GM18498 (cell line): ENCODE results near the gene TSR3.

Experiments used
- ATAC-seq: cut with Tn5 transposase; IDR thresholded peaks from one replicate; pipeline ENCODE4 v1.9.1; 2021; ENCODE audit warnings: mild to moderate bottlenecking, moderate library complexity; ENCODE audit not compliant: unreplicated experiment

Gene TSR3

DNA sequence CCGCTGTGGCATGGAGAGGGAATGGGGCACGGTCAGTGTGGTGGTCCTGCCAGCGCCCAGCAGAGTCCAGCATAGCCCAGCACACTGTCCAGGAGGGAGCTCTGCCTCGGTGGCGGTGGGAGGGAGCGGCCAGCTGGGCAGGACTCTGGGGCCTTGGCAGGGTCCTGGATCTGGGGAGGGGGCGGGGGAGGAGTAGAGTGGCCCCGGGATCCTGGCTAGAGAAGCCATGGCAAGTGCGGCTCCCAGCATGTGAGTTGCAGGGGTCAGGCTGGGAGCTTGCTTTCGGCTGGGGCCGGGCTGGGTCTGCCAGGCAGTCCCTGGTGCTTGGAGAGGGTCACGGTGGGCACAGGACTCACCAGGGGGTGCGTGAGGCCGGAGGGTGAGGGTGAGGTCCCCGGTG is 3.9 kb upstream of the TSR3 start:
- no peak for ATAC-seq

DNA sequence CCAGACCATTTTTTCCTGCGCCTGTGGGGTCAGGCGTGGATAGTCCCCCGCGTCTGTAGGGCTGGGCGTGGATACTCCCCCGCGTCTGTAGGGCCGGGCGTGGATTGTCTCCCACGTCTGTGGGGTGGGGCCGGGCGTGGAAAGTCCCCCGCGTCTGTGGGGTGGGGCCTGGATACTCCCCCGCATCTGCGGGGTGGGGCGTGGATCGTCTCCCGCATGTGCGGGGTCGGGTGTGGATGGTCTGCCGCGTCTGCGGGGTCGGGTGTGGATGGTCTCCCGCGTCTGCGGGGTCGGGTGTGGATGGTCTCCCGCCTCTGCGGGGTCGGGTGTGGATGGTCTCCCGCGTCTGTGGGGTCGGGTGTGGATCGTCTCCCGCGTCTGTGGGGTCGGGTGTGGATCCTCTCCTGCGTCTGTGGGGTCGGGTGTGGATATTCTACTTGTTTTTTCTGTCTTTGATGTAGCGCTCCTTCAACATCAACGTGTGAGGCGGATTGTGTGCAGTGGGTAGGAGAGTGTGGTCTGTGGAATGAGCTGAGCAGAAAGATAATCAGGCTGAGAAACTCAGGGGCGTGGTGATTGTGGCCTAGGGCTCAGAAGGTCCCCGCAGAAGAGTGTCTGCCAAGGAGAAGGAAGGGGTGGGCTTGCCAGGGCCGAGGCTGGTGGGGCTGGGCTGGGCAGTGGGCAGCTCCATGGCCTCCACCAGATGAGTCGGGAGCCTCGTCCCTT is 3.3 kb upstream of the TSR3 start:
- ATAC-seq: no peak

DNA sequence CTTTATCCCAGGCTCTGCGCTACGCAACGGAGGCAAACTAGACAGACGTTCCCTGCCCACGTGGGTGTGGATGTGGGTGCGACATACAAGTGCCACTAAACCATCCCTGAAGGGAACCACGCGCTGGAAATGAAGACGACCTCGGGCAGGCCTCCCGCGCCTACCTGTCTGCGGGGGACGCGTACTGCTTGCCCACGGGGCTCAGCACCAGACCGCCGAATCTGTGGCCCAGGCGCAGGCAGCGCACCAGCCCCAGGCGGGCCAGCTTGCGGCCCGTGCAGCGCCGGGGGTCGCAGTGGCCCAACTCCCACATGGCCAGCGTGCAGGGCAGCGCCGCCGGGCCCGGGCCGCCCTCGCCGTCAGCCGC is 480 bp downstream of the TSR3 start:
- no peak for ATAC-seq

DNA sequence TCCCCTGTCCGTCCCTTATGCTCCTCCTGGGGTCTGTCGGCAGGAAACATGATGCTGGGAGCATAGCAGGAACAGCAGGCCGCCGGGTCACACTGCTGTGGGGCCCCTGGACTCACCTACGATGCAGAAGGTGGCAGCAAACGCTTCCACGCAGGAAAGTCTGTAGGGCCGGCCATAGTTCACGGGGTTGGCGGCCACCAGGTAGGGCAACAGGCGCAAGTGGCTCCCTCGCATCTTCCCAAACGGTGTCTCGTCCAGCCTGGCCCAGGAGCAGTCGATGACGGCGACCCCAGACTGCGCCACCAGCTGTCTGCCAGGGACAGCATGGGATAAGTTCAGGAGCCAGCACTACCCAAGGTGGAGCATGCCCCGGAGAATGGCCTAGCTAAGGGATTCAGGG is 987 bp downstream of the TSR3 start:
- ATAC-seq: no peak

DNA sequence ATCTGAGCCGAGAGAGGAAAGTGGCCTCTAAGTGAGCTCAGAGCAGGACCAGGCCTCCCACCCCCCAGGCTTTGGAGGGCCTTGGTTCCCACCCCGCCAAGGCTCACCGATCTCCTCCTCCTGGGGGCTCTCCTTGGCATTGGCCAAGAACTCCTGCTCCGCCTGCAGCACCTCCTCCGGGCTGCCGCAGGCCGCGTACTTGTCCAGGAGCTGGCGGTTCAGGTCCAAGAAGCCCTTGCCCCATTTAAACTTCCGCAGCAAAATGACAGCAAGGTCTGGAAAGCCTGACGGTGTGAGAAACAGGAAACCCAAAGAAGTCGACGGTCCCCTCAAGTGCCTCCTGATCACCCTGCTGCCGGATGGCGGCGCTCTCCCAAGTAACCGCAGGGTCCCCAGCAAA is 1.7 kb downstream of the TSR3 start:
- ATAC-seq: no peak

DNA sequence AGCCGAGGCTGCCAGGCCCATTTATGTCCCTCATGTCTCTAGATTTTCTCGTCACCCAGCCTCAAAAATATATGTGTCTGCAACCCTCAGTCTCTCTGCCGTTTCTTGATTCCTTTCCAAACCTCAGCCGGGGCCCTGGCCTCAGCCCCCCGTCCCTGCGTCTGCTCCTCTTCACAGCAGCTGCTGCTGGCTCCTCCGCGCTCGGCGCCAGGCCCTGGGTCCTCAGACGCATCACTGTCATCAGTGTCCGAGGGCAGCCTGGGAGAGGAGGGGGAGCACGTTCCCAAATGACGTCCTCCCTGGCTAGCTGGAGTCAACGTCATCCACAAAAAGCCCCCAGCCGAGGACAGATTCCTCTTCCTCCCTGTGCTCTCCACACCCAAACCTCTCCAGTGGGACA is 2.3 kb downstream of the TSR3 start:
- ATAC-seq: no peak

DNA sequence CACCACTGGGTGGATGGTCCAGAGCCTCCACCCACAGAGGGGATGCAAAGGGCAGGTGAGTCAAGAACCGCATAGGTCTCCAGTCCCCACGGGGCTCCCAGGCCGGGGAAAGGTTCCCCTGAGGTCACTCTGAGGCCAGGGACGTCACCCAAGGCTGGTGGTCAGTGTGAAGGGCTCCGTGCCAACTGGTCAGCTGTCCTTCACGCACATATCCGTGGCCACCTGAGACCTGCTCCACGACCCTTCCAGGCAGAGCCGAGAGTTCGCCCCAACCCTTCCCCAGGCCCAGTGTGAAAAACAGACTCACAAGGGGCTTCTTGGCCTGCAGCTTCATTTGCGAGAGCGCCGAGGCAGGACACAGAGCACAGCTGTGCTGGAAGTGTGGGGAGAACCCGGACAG is 2.8 kb downstream of the TSR3 start:
- ATAC-seq: no peak

DNA sequence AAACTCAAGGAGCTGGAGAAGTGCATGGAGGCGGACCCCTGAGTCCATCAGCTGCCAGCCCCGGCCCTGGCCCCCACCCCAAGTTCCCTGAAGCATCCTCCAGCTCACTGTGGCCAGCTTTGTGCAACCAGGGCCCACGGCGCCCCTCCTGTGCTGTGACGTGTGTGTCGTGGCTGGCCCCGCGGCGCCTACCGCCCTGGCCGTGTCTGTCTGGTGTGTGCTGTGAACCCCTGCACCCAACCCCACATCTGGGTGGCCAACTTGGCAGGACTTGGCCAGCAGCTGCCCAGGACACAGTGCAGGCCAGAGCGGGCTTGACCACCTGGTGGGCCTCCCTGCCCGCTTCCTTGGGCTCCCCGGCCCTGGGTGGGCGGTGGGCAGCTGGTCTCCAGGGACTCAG is 3.2 kb downstream of the TSR3 start:
- ATAC-seq: no peak

DNA sequence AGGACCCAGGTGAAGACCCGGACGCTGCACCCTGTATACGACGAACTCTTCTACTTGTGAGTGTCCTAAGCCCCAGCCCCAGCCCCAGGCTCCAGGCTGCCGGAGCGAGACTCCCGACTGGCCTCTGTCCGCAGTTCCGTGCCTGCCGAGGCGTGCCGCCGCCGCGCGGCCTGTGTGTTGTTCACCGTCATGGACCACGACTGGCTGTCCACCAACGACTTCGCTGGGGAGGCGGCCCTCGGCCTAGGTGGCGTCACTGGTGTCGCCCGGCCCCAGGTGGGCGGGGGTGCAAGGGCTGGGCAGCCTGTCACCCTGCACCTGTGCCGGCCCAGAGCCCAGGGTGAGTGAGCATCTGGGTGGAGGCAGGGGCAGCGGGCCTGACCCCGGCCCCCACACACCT is 3.7 kb downstream of the TSR3 start:
- no peak for ATAC-seq

DNA sequence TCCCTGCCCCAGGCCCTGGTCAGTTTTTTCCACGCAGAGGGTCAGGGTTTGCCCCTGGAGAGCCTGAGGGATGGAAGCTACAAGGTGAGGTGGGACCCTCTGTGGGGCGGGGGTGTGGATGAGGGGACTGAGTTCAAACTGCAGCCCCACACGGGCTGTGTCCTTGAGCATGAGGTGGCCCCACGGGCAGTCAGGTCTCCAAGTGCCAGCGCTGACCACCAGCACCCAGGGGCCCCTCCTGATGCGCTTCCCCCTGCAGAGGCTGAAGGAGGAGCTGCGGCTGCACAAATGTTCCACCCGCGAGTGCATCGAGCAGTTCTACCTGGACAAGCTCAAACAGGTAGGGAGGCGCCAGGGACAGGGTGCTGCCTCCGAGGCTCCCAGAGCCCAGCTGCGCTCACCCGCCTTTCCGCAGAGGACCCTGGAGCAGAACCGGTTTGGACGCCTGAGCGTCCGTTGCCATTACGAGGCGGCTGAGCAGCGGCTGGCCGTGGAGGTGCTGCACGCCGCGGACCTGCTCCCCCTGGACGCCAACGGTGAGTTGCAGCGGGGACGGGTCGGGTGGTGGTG is 4.3 kb downstream of the TSR3 start:
- no peak for ATAC-seq

DNA sequence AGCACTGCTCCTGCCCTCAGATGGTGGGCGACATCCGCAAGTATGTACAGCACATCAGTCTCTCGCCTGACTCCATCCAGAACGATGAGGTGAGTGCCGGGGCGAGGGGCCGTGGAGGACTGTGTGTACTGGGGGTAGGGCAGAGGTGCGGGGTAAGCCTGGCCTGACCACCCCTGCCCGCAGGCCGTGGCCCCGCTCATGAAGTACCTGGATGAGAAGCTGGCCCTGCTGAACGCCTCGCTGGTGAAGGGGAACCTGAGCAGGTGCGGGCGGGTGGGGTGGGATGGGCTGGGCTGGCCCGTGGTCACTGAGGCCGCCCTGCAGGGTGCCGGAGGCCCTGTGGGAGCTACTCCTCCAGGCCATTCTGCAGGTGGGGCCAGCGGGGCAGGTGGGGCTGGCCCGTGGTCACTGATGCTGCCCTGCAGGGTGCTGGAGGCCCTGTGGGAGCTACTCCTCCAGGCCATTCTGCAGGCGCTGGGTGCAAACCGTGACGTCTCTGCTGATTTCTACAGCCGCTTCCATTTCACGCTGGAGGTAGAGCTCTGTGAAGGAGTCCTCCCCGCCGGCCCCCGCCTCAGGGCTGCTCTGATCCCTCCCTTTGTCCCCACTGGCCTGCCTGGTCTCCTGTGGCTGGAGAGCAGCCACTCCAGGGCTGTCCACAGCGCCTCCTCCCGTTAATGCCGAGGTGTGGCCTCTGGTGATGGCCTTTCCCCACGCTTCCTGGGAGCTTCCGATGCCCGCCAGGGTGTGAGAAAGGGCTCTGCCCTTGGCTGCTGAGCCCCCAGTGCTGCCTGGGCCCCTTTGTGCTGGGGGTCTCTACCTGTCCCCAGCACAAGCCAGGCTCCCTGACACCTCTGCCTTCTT is 5.0 kb downstream of the TSR3 start:
- no peak for ATAC-seq

DNA sequence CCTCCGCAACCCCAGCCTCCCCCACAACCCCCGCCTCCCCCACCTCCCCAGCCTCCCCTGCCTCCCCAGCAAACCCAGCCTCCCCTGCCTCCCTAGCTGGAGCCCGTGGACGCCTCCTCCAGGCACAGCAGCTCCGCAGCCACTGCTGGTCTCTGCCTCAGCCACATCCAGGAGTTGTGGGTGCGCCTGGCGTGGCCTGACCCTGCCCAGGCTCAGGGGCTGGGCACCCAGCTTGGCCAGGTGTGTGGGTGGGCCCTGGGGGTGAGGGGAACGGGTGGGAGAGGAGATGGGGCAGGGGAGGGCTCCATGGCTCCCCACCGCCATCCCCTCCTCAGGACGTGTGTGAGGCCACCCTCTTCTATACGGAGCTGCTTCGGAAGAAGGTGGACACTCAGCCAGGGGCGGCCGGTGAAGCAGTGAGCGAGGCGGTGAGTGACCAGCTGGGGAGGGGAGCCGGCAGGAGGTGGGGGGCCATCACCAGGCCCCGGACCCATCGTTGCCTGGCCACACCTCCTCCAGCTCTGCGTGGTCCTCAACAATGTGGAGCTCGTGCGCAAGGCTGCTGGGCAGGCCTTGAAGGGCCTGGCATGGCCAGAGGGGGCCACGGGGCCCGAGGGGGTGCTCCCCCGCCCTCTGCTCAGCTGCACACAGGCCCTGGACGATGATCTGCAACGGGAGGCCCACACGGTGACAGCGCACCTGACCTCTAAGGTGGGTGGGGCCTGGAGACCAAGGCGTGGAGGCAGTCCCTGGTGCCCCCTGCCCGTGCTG is 5.8 kb downstream of the TSR3 start:
- ATAC-seq: no peak

DNA sequence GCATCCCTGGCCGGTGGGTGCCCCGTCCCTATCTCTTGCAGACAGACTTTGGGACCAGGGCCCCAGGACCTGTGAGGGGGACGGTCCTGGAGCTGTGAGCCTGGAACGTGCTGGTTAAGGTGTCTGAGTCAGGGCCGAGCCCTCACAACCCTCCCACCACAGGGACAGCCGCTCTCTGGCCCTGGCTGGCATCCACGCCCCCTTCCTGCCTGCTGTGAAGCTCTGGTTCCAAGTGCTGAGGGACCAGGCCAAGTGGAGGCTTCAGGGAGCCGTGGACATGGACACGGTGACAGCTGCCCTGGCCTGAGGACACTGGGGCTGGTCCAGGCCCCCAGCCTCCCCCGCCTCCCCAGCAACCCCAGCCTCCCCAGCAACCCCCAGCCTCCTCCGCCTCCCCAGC is 6.6 kb downstream of the TSR3 start:
- no peak for ATAC-seq

DNA sequence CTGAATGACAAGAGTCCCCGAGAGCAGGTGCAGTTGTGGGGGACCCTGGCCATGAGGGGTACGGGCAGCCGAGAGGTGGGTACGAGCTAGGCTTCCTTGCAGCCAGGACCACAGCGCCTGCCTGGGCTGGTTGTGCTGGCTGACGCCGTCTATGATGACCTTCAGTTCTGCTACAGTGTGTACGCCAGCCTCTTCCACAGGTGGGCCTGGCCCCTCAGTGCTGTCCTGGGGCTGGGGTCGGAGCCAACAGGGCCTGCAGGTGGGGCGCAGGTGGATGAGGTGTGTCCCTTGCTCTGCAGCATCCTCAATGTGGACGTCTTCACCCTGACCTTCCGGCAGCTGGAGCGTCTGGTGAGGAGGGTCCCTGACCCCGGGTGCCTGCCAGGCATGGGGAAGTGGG is 7.2 kb downstream of the TSR3 start:
- ATAC-seq: no peak

DNA sequence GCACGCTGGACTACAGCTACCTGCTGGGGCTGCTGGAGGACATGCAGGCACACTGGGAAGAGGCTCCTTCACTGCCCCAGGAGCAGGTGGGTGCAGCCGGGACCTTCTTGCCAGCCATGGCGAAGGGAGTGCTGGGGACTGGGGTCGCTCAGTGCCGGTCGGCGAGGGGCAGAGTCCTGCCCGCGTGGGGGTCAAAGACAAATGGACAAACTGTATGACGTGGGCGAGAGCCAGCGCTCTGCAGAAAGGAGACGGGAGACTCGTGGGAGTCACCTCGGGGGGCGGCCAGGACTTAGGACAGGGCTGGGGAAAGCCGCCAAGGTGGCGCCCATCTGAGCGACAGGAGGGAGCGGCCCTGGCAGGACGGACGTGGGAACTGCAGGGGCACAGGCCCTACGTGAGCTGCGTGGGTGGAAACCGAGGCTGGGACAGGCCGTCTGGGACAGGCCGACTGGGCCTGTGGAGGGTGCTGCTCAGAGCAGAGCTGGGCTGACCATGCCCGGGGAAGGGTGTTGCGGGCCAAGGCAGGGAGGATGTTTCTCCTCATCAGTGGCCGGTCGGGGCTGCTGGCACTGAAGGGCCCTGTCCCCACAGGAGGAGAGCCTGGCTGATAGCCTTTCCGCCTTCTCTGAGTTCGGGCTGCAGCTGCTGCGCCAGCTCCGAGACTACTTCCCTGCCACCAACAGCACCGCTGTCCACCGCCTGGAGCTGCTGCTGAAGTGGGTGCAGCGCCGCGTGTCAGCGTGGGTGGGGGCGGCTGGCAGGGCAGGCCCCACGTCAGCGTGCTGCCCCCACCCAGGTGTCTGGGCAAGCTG is 8.0 kb downstream of the TSR3 start:
- ATAC-seq: no peak

DNA sequence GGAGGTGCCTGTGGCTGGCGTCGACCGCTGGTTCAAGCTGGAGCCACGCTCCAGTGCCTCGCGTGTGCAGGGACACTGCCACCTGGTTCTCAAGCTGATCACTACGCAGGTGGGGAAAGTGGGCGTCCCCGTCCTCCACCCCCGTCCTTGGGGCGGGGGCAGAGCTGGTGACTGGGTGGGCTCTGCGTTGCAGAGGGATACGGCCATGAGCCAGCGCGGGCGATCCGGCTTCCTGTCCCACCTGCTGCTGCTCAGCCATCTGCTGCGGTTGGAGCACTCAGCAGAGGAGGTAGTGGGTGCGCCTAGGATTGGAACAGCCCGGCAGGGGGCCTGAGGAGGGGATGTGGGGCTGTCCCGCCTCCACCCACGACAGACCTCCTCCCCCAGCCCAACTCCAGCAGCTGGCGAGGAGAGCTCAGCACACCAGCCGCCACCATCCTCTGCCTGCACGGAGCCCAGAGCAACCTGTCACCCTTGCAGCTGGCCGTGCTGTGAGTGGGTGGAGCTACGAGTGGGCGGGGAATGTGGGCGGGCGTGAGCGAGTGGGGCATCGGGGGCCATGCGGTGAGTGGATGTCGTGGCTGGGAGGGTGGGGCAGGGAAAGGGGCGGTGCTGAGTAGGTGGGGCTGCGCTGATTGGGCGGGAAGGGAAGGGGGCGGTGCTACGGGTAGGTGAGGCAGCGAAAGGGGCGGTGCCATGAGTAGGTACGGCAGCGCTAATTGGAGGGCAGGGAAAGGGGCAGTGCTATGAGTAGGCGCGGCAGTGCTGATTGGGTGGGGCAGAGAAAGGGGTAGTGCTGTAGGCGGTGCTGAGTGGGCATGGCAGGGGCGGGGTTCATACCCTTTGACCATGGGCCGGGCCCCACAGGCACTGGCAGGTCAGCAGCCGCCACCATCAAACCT is 8.9 kb downstream of the TSR3 start:
- peak; percentile 89 for ATAC-seq

DNA sequence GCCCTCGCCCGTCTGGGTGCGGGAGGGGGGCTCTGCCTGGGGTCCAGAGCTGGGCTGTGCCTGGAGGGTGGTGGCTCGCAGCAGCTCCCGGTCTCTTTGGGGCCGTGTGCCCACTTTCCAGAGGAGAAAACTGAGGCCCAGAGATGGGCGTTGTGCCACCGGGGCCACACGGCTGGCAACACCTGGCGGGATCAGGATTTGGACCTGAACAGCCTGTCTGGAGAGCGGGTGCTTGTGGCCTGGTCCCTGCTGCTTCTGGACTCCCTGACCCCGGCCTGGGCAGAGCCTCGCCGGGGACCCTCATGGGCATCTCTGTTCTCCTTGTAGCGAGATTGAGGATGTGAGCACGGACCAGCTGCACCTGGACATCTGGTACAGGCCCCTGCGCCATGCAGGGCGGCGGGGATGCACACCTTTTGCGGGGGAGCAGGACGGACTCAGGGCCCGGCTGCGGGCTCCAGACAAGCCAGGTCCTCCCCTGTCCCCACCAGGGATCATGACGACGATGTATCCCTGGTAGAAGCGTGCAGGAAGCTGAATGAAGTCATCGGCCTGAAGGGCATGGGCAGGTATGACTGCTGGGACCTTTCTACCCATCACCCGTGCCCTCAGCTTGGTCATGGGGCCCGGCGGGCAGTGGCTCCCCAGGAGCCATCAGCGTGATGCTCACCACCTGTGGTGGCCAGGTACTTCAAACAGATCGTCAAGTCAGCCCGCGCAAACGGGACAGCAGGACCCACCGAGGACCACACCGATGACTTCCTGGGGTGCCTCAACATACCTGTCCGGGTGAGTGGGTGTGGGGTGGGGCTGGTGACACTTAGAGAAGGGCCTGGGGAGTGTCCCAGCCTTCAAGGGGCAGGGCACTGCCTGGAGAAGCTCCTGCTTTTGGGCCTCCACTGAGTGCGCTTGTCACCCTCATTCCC is 9.9 kb downstream of the TSR3 start:
- no peak for ATAC-seq

DNA sequence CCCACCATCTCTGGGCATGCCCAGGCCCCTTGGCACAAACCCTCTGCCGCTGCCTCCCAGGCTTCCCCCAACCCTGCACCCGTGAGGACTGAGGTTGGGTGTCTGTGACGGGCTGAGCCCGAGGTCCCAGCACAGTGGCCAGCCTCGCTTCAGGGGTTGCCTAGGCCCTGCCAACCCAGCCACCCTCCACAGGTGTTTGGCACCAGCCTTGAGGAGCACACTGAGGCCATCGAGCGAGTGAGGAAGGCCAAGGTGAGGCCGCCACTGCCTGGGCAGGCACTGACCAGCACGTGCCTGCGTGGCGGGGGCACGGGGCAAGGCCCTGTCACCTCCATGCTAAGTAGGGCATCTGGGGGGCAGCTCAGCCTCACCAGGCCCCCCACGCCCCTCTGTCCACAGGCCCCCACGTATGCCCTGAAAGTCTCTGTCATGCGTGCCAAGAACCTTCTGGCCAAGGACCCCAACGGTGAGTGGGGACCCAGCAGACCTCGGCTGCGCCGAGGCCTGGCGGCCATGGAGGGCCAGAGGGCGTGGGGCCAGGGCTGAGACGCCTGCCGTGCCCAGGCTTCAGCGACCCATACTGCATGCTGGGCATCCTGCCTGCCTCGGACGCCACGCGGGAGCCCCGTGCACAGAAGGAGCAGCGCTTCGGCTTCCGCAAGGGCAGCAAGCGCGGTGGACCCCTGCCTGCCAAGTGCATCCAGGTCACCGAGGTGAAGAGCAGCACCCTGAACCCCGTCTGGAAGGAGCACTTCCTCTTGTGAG is 10.8 kb downstream of the TSR3 start:
- ATAC-seq: no peak
